H1 (cell line): ENCODE measurements around the gene RSAD2. TPM values are rescaled to one million over a fixed set of nuclear protein-coding genes. Genes with fewer than 3 reads are reported as not detected.

Experiments used
- CTCF ChIA-PET: fragments of 300-600 bp; sonication (Branson Sonifier 250); formaldehyde crosslinking; loops from one replicate; lab custom pipeline; 2021; ENCODE audit not compliant: partially characterized antibody; lab: Charles Lee
- POLR2A ChIA-PET: fragments of 300-600 bp; sonication (Branson Sonifier 250); formaldehyde crosslinking; loops from one replicate; lab custom pipeline; 2021; ENCODE audit warnings: inconsistent platforms; ENCODE audit not compliant: partially characterized antibody; lab: Charles Lee
- DNase-seq, 2 experiments: peaks; one replicate each; pipeline versions ENCODE4 v3.0.0 to v3.0.0-alpha.2; 2010 to 2022; ENCODE audit warnings: low spot score in 2 of 2, low read depth in 1 of 2, mixed read lengths in 1 of 2
- FAIRE-seq: peaks from 2 replicates; lab custom pipeline; 2011; peaks lifted over from hg19 to GRCh38; lab: Jason Lieb, UNC
- H2AFZ ChIP-seq: 2 replicates; pipeline ENCODE4 v1.8.1; 2012; ENCODE audit warnings: low read length, inconsistent platforms
- H2AK5ac ChIP-seq: 2 replicates; pipeline ENCODE4 v1.6.1; 2013; ENCODE audit warnings: low read depth, low read length
- H2BK120ac ChIP-seq: replicated peaks from 2 replicates; pipeline ENCODE3; 2013; ENCODE audit warnings: low read depth, low read length, inconsistent platforms
- H2BK12ac ChIP-seq: 2 replicates; pipeline ENCODE4 v1.6.1; 2013; ENCODE audit warnings: low read depth, low read length
- H2BK15ac ChIP-seq: 2 replicates; pipeline ENCODE4 v1.6.1; 2013; ENCODE audit warnings: low read length
- H2BK20ac ChIP-seq: 2 replicates; pipeline ENCODE4 v1.6.1; 2013; ENCODE audit warnings: low read length
- H2BK5ac ChIP-seq: 2 replicates; pipeline ENCODE4 v1.6.1; 2013; ENCODE audit warnings: low read depth, low read length
- H3K14ac ChIP-seq: 2 replicates; pipeline ENCODE4 v1.6.1; 2013; ENCODE audit warnings: inconsistent platforms; ENCODE audit not compliant: insufficient read length
- H3K18ac ChIP-seq: 2 replicates; pipeline ENCODE4 v1.6.1; 2013; ENCODE audit warnings: low read length; ENCODE audit errors: extremely low read depth
- H3K23ac ChIP-seq: 2 replicates; pipeline ENCODE4 v1.6.1; 2013; ENCODE audit warnings: inconsistent platforms; ENCODE audit not compliant: insufficient read length
- H3K23me2 ChIP-seq: 2 replicates; pipeline ENCODE4 v1.6.1; 2013; ENCODE audit warnings: low read depth, low read length
- H3K27ac ChIP-seq: 2 replicates; pipeline ENCODE4 v1.6.1; 2011; ENCODE audit warnings: low read depth, low read length, inconsistent platforms
- H3K27me3 ChIP-seq, 4 experiments: replicated peaks in 1 of 4; 1 replicate in 1 of 4; 2 replicates in 3 of 4; pipeline versions ENCODE4 v1.6.1 to v1.8.1; 2011 to 2013; ENCODE audit warnings: low read length in 3 of 4, mild to moderate bottlenecking in 3 of 4, inconsistent platforms in 2 of 4, mixed read lengths in 2 of 4, moderate library complexity in 1 of 4; ENCODE audit not compliant: control insufficient read depth in 3 of 4, insufficient read depth in 3 of 4; ENCODE audit errors: extremely low read depth in 1 of 4
- H3K36me3 ChIP-seq, 4 experiments: 2 replicates each; pipeline versions ENCODE4 v1.6.1 to v1.8.1; 2011 to 2013; ENCODE audit warnings: mild to moderate bottlenecking in 4 of 4, low read length in 3 of 4, moderate library complexity in 2 of 4, control low read depth in 1 of 4, inconsistent platforms in 1 of 4; ENCODE audit not compliant: insufficient read depth in 4 of 4, control insufficient read depth in 2 of 4
- H3K4ac ChIP-seq: replicated peaks from 2 replicates; pipeline ENCODE3; 2013; ENCODE audit warnings: low read length, low read depth, mixed read lengths, inconsistent platforms; ENCODE audit not compliant: insufficient read length
- H3K4me1 ChIP-seq, 4 experiments: replicated peaks in 1 of 4; 1 replicate in 1 of 4; 2 replicates in 3 of 4; pipeline versions ENCODE4 v1.6.1 to v1.8.1; 2011 to 2013; ENCODE audit warnings: low read length in 3 of 4, inconsistent platforms in 2 of 4, mixed read lengths in 1 of 4; ENCODE audit not compliant: insufficient read depth in 4 of 4, control insufficient read depth in 3 of 4
- H3K4me2 ChIP-seq, 2 experiments: 2 replicates each; pipeline versions ENCODE4 v1.6.1 to v1.8.1; 2011 to 2013; ENCODE audit warnings: low read depth in 2 of 2, low read length in 2 of 2, control low read depth in 1 of 2, inconsistent platforms in 1 of 2, mild to moderate bottlenecking in 1 of 2; ENCODE audit not compliant: insufficient read depth in 1 of 2
- H3K4me3 ChIP-seq, 4 experiments: fragments of 200-600, 300-600 bp in 1 of 4; sonication (generic), shearing (Covaris generic), sonication (Bioruptor Twin) in 1 of 4; 2 replicates each; pipeline versions ENCODE4 v1.5.1 to v1.8.1; 2011 to 2016; ENCODE audit warnings: low read length in 4 of 4, low read depth in 3 of 4, control low read depth in 2 of 4, inconsistent platforms in 2 of 4, mild to moderate bottlenecking in 2 of 4, mixed read lengths in 1 of 4, moderate library complexity in 1 of 4; ENCODE audit not compliant: insufficient read depth in 2 of 4; ENCODE audit errors: extremely low read depth in 1 of 4
- H3K56ac ChIP-seq: replicated peaks from 2 replicates; pipeline ENCODE3; 2013; ENCODE audit warnings: low read depth, mild to moderate bottlenecking, mixed read lengths, low read length, inconsistent platforms; ENCODE audit not compliant: insufficient read length
- H3K79me1 ChIP-seq: 2 replicates; pipeline ENCODE4 v1.6.1; 2013; ENCODE audit warnings: low read depth, low read length, control low read depth
- H3K79me2 ChIP-seq, 2 experiments: 2 replicates each; pipeline versions ENCODE4 v1.6.1 to v1.8.1; 2012 to 2013; ENCODE audit warnings: low read length in 2 of 2, mild to moderate bottlenecking in 2 of 2, inconsistent platforms in 1 of 2; ENCODE audit not compliant: insufficient read depth in 2 of 2, control insufficient read depth in 1 of 2
- H3K9ac ChIP-seq, 4 experiments: replicated peaks in 1 of 4; 1 replicate in 1 of 4; 2 replicates in 3 of 4; pipeline versions ENCODE4 v1.6.1 to v1.8.1; 2011 to 2013; ENCODE audit warnings: low read depth in 3 of 4, low read length in 3 of 4, control low read depth in 2 of 4, mild to moderate bottlenecking in 2 of 4, moderate library complexity in 2 of 4, inconsistent platforms in 1 of 4; ENCODE audit errors: extremely low read depth in 1 of 4
- H3K9me3 ChIP-seq, 2 experiments: 2 replicates each; pipeline versions ENCODE4 v1.6.1 to v1.8.1; 2012 to 2013; ENCODE audit warnings: mild to moderate bottlenecking in 2 of 2, moderate library complexity in 2 of 2, control low read depth in 1 of 2, inconsistent platforms in 1 of 2, low read depth in 1 of 2, low read length in 1 of 2, mixed read lengths in 1 of 2; ENCODE audit not compliant: insufficient read depth in 2 of 2
- H4K20me1 ChIP-seq, 2 experiments: replicated peaks in 1 of 2; 2 replicates each; pipeline versions ENCODE3 to v1.8.1; 2011 to 2013; ENCODE audit warnings: inconsistent platforms in 2 of 2, low read length in 2 of 2, mild to moderate bottlenecking in 1 of 2; ENCODE audit not compliant: insufficient read depth in 2 of 2, control insufficient read depth in 1 of 2
- H4K5ac ChIP-seq: 2 replicates; pipeline ENCODE4 v1.6.1; 2013; ENCODE audit warnings: low read length, low read depth, mixed read lengths, inconsistent platforms; ENCODE audit not compliant: insufficient read length
- H4K8ac ChIP-seq: 2 replicates; pipeline ENCODE4 v1.8.0; 2013; ENCODE audit warnings: mild to moderate bottlenecking, moderate library complexity, low read length, inconsistent platforms; ENCODE audit not compliant: insufficient read depth; ENCODE audit errors: extremely low read depth
- H4K91ac ChIP-seq: replicated peaks from 2 replicates; pipeline ENCODE3; 2013; ENCODE audit warnings: low read length, mixed read lengths, inconsistent platforms; ENCODE audit not compliant: insufficient read length
- ASH2L ChIP-seq: fragments of 200-600, 300-600 bp; sonication (generic); IDR thresholded peaks from one replicate; pipeline ENCODE4 v1.7.1; 2017; ENCODE audit warnings: low read length
- CTBP2 ChIP-seq: IDR thresholded peaks from 2 replicates; pipeline ENCODE4 v1.7.0; 2011; ENCODE audit warnings: borderline replicate concordance, mild to moderate bottlenecking, moderate library complexity, mixed read lengths, low read length; ENCODE audit not compliant: insufficient read depth, insufficient read length
- EGR1 ChIP-seq: IDR thresholded peaks from 2 replicates; pipeline ENCODE4 v1.6.1; 2011; ENCODE audit warnings: low read depth, low read length, borderline replicate concordance
- JUN ChIP-seq: IDR thresholded peaks from 2 replicates; pipeline ENCODE4 v1.6.1; 2011; ENCODE audit warnings: low read depth, mild to moderate bottlenecking, improper control_type of control experiment, low read length
- KDM1A ChIP-seq: fragments of 200-600, 300-600 bp; sonication (generic); IDR thresholded peaks from 2 replicates; pipeline ENCODE4 v1.7.1; 2016; ENCODE audit warnings: mild to moderate bottlenecking, low read length, borderline replicate concordance
- RAD21 ChIP-seq, 2 experiments: IDR thresholded peaks in 1 of 2; conservative IDR thresholded peaks in 1 of 2; 2 replicates each; pipeline ENCODE4 v1.6.1; 2011; ENCODE audit warnings: low read depth in 2 of 2, low read length in 2 of 2, improper control_type of control experiment in 1 of 2, inconsistent platforms in 1 of 2, mild to moderate bottlenecking in 1 of 2, moderate library complexity in 1 of 2
- RBBP5 ChIP-seq: IDR thresholded peaks from 2 replicates; pipeline ENCODE4 v1.7.1; 2012; ENCODE audit warnings: low read depth, mild to moderate bottlenecking, inconsistent platforms, low read length, moderate library complexity, borderline replicate concordance
- RXRA ChIP-seq: IDR thresholded peaks from 2 replicates; pipeline ENCODE4 v1.6.1; 2011; ENCODE audit warnings: low read depth, mild to moderate bottlenecking, low read length, moderate library complexity; ENCODE audit not compliant: insufficient read depth
- SIX5 ChIP-seq: IDR thresholded peaks from 2 replicates; pipeline ENCODE4 v1.6.1; 2011; ENCODE audit warnings: mild to moderate bottlenecking, low read depth, low read length
- ZNF274 ChIP-seq: IDR thresholded peaks from 2 replicates; pipeline ENCODE4 v1.7.0; 2012; ENCODE audit warnings: low read length, borderline replicate concordance; ENCODE audit errors: extremely low read depth
- WGBS, 2 experiments: shearing (Covaris generic) in 1 of 2; methylation state at CpG; one replicate each; pipeline versions ENCODE4 v1.1.6 to v1.1.7; 2013 to 2015; ENCODE audit warnings: low lambda C conversion rate in 2 of 2, mixed read lengths in 2 of 2, inconsistent platforms in 1 of 2, low coverage in 1 of 2, missing lambda C conversion rate in 1 of 2; ENCODE audit not compliant: insufficient replicate concordance in 2 of 2, insufficient coverage in 1 of 2, insufficient read length in 1 of 2; ENCODE audit errors: extremely low coverage in 1 of 2, missing lambda C conversion rate in 1 of 2; 5-methylcytosine and 5-hydroxymethylcytosine counted together
- polyA plus RNA-seq, 7 experiments: library from polyadenylated mRNA; depleted of rRNA in 3 of 7; stranded (reverse) in 5 of 7; unstranded in 2 of 7; fragments of >200 nt in 5 of 7; fragments of 200-250 nt in 2 of 7; gene quantifications; 1 replicate in 5 of 7; 2 replicates in 1 of 7; 4 replicates in 1 of 7; pipeline versions ENCODE4 v1.2.1 to v1.2.3, GENCODE V29; 2011 to 2013; ENCODE audit warnings: missing spikeins in 2 of 7, mixed read lengths in 2 of 7
- total RNA-seq: library from RNA; stranded (reverse); fragmentation: NEBNext Ultra II Directional; extraction: Animal tissue kit (Norgen Biotek cat#: 25700); gene quantifications from 2 replicates; pipeline ENCODE4 v1.2.1, GENCODE V29; 2021
- TF ChIP-seq, protein P1 (sequence below): IDR thresholded peaks from 2 replicates; pipeline ENCODE4 v1.6.1; 2011; ENCODE audit warnings: low read length, improper control_type of control experiment
- TF ChIP-seq, protein P2 (sequence below): IDR thresholded peaks from 2 replicates; pipeline ENCODE4 v1.6.1; 2011; ENCODE audit warnings: low read depth, mild to moderate bottlenecking, low read length; ENCODE audit not compliant: insufficient read depth

The RSAD2 gene
- total and polyA plus RNA-seq, 2 of the 8 experiments (the other 6 are each of a cell fraction or from before 2014, with no cell fraction given), result not detected

DNA sequence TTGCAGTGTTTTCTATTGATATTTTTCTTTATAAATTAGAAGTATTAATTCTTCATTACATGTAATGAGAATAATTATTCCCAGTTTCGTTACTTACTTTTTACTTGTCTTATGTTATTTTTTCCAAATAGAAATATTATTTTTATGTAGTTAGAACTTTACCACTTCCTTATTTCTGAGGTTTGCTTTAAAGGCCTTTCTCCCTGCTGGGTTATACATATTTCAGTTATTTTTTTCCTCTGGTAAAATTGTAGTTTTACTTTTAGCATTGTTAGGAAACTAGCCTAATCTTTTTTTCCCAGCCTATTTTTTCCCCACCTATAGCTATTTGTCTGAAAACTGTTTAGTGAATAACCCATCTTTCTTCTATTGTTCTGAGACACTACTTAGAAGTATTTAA lies 56.8 kb downstream of the RSAD2 start:
- CTCF ChIA-PET, result no interaction called here
- no peaks in the 10 kb centered on the region for H3K23me2 ChIP-seq
- H3K27me3 ChIP-seq, result no peaks in the 10 kb centered on the region
- no peak overlapping the region for H3K4me2 ChIP-seq
- H4K91ac ChIP-seq, result no peak overlapping the region
- no peak overlapping the region for H2AK5ac ChIP-seq
- peaks cover 3 to 5% of the 10 kb centered on the region in 2 experiments for H4K20me1 ChIP-seq
- no peak overlapping the region for H3K23ac ChIP-seq
- FAIRE-seq (no peak), DNase-seq (no peak)
- no peaks in the 10 kb centered on the region for H3K36me3 ChIP-seq
- H2BK120ac ChIP-seq, result no peak overlapping the region
- no peak for TF ChIP-seq RBBP5
- TF ChIP-seq RAD21 (IDR thresholded peaks at IDR 0.05 in 1 of 2, conservative IDR thresholded peaks at IDR 0.05 in 1 of 2; ENCODE audit: low read depth in 2 of 2, low read length in 2 of 2), result no peak
- TF ChIP-seq, protein P1, sequence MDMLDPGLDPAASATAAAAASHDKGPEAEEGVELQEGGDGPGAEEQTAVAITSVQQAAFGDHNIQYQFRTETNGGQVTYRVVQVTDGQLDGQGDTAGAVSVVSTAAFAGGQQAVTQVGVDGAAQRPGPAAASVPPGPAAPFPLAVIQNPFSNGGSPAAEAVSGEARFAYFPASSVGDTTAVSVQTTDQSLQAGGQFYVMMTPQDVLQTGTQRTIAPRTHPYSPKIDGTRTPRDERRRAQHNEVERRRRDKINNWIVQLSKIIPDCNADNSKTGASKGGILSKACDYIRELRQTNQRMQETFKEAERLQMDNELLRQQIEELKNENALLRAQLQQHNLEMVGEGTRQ, result no peak
- no peak for TF ChIP-seq EGR1
- TF ChIP-seq ZNF274, result no peak
- no peak for TF ChIP-seq CTBP2
- no peak for TF ChIP-seq JUN
- TF ChIP-seq KDM1A, result no peak
- TF ChIP-seq, protein P2, sequence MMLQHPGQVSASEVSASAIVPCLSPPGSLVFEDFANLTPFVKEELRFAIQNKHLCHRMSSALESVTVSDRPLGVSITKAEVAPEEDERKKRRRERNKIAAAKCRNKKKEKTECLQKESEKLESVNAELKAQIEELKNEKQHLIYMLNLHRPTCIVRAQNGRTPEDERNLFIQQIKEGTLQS, result no peak
- no peak for TF ChIP-seq SIX5
- TF ChIP-seq ASH2L, result no peak
- TF ChIP-seq RXRA, result no peak
- H2AFZ ChIP-seq, result no peak overlapping the region
- H3K56ac ChIP-seq, result no peak overlapping the region
- H3K27ac ChIP-seq, result no peak overlapping the region
- no peak overlapping the region for H3K18ac ChIP-seq
- POLR2A ChIA-PET, result no interaction called here
- H3K4me3 ChIP-seq, result no peak overlapping the region
- no peak overlapping the region for H2BK12ac ChIP-seq
- H3K4me1 ChIP-seq, result peaks cover 0 to 15% (median 6%) of the 10 kb centered on the region in 4 experiments; a peak in 5 of 7 replicates
- no peak overlapping the region for H2BK20ac ChIP-seq
- no peak overlapping the region for H4K5ac ChIP-seq
- H2BK15ac ChIP-seq, result no peak overlapping the region
- H3K14ac ChIP-seq, result no peak overlapping the region
- 94% methylated on average over 1 of the region's 1 CpG; no CpG with 5 or more reads in 1 of the 2 experiments for WGBS, 2 experiments
- no peak overlapping the region for H3K4ac ChIP-seq
- H2BK5ac ChIP-seq, result no peak overlapping the region
- no peak overlapping the region for H4K8ac ChIP-seq
- H3K9me3 ChIP-seq, result no peaks in the 10 kb centered on the region
- H3K9ac ChIP-seq, result no peak overlapping the region
- H3K79me1 ChIP-seq, result peaks cover 4% of the 10 kb centered on the region; the same call in 1 of the 2 replicates
- peaks cover 0 to 23% of the 10 kb centered on the region in 2 experiments; a peak in 2 of 4 replicates for H3K79me2 ChIP-seq
